Spinal cord (tissue), 10 donors: ENCODE measurements around the gene MACIR. TPM values are rescaled to one million over a fixed set of nuclear protein-coding genes. Genes with fewer than 3 reads are reported as not detected.

Experiments used
- DNase-seq, 6 donors: peaks; one replicate each; pipeline versions ENCODE4 v3.0.0 to v3.0.0-alpha.2; 2013 to 2015; ENCODE audit warnings: low spot score in 6 of 6, low read depth in 4 of 6
- H3K27ac ChIP-seq: one replicate; pipeline ENCODE4 v1.5.1; 2013; ENCODE audit warnings: low read depth, low read length, control low read depth
- H3K27me3 ChIP-seq: one replicate; pipeline ENCODE4 v1.6.1; 2013; ENCODE audit warnings: low read length; ENCODE audit not compliant: control insufficient read depth, insufficient read depth
- H3K36me3 ChIP-seq: one replicate; pipeline ENCODE4 v1.6.1; 2013; ENCODE audit warnings: low read length; ENCODE audit not compliant: control insufficient read depth, insufficient read depth
- H3K4me1 ChIP-seq: one replicate; pipeline ENCODE4 v1.6.1; 2013; ENCODE audit warnings: low read length; ENCODE audit not compliant: control insufficient read depth, insufficient read depth
- H3K4me3 ChIP-seq: one replicate; pipeline ENCODE4 v1.5.1; 2013; ENCODE audit warnings: low read depth, low read length, control low read depth
- H3K9me3 ChIP-seq: one replicate; pipeline ENCODE4 v1.6.1; 2013; ENCODE audit warnings: low read length; ENCODE audit not compliant: control insufficient read depth, insufficient read depth
- WGBS: methylation state at CpG from one replicate; pipeline ENCODE4 v1.1.5; 2013; ENCODE audit warnings: missing lambda C conversion rate; ENCODE audit not compliant: insufficient coverage; 5-methylcytosine and 5-hydroxymethylcytosine counted together
- polyA plus RNA-seq, 2 donors: library from polyadenylated mRNA; unstranded; fragments of 120-200 nt; gene quantifications; one replicate each; pipeline ENCODE4 v1.2.1, GENCODE V29; 2013; ENCODE audit not compliant: insufficient read length in 2 of 2
- total RNA-seq, 2 donors: library from RNA; depleted of rRNA in 1 of 2; stranded (reverse); fragments of 120-200 nt in 1 of 2; fragments of >200 nt in 1 of 2; gene quantifications; one replicate each; pipeline versions ENCODE4 v1.2.3 to v1.2.4, GENCODE V29; 2013 to 2014
- donor health status: healthy.

Gene MACIR
- total and polyA plus RNA-seq, 4 donors = 22.2 to 48.7 (median 37.0) TPM

DNA sequence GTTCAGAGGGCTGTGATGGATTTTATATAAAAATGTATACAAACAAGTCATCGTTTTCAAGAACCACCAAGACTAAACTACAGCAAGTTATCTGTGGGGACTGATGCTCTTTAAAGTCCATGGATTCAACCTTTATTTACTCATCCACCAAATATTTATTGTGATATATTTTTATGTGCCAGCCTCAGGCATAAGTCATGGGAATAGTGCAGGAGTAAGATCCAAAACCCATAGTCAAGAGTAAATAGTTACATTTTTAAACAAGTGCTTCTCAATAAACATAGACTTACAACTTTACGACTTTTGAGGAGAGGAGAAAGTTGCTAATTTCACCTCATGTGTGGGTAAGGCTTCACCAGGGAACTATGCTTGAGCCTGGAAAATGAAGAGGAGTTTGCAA, 24.6 kb downstream of the MACIR start:
- H3K27ac ChIP-seq = no peak overlapping the region
- WGBS = no CpG with 5 or more reads among the region's 2 CpGs

DNA sequence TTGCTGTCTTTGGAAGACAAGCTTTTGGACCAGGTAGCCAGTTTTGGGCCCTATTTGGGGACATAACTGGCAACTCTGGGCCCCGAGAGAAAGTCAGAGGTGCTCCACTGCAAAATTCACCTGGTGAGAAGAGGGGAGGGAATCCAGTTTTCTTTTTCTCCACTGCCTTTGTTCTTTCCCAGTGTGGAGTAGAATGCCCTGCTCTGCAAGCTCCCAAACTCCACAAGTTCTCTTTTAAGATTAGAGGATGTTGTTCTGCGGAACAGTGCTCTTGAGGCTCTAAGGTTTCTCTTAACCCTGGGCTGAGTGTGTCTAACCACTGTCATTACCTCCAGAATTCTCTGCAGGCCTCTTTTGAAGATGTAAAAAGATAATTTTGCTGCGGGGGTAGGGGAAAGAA, 25.3 kb downstream of the MACIR start:
- DNase-seq = no peak
- Histone ChIP-seq H3K4me1 (no peaks in the 10 kb centered on the region), H3K4me3 (no peak overlapping the region), H3K27ac (no peak overlapping the region), H3K27me3 (no peaks in the 10 kb centered on the region), H3K36me3 (no peaks in the 10 kb centered on the region), H3K9me3 (no peaks in the 10 kb centered on the region)
- WGBS = 80% methylated on average over 1 of the region's 3 CpGs

More for the DNA sequence above, 24.6 kb downstream of the MACIR start:
- Histone ChIP-seq H3K9me3 (no peaks in the 10 kb centered on the region), H3K4me3 (no peak overlapping the region), H3K4me1 (no peaks in the 10 kb centered on the region), H3K36me3 (no peaks in the 10 kb centered on the region), H3K27me3 (no peaks in the 10 kb centered on the region)
- DNase-seq = no peak

DNA sequence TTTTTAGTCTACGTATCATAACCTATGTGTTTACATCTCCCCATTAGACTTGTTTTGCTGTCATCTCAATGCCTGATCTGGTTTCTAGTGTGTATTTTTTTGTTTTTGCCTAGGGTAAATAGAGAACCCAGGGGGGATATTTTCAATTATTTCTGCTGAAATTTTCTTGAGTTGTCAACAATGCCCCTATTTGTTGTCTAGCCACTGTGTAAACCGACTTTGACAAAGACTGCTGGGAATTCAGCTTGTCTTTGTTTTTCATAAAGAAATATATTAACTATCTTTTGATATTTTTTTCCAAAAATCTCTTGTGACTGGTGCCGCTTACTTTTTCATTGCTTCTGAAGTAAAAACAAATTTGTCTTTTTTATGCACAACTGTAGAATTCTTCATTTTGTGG, 28.1 kb downstream of the MACIR start:
- Histone ChIP-seq H3K27ac (no peak overlapping the region), H3K4me3 (no peak overlapping the region), H3K9me3 (no peaks in the 10 kb centered on the region), H3K4me1 (no peaks in the 10 kb centered on the region), H3K27me3 (no peaks in the 10 kb centered on the region), H3K36me3 (no peaks in the 10 kb centered on the region)
- no CpG with 5 or more reads among the region's 3 CpGs for WGBS
- DNase-seq = no peak

DNA sequence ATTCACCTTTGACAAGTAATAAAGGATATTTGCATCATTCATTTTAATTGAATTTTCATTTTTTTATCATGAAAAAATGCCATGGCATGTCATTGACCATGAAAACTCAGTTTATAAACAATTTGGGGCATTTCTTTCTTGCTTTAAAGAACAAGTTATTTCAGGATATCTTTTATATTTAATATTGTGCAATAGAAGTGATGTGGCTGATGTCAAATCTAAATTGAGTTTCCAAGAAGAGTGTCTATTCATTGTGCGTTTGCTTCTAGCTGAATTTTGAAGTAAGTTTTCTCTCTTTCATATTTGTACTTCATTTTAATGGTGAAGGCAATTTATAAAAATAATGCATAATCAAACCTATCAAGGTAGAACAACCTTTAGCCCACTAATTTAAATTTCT, 30.5 kb downstream of the MACIR start:
- no CpG with 5 or more reads among the region's 1 CpG for WGBS
- H3K4me1 ChIP-seq = no peaks in the 10 kb centered on the region
- no peaks in the 10 kb centered on the region for H3K36me3 ChIP-seq
- H3K27ac ChIP-seq = no peak overlapping the region
- H3K27me3 ChIP-seq = no peaks in the 10 kb centered on the region
- H3K4me3 ChIP-seq = no peak overlapping the region
- H3K9me3 ChIP-seq = no peaks in the 10 kb centered on the region
- no peak for DNase-seq

DNA sequence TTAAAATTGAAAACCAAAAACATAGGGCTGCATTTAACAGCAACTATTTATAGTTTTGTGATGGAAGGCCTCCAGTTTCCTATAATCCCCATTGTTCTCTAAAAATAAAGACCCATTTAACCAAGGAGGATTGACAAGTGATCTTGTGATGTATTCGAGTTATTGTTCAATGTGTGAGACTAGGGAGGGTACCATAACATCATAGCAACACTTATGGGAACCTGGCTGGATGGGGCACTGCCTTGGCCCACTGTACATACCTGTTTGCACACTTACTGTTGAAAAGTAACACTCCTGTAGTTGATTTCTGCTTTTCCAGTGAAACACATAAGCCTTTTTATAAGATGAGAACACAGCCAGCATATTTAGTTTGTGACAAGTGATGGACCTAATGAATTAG, 32.3 kb downstream of the MACIR start:
- WGBS = no CpG with 5 or more reads among the region's 1 CpG
- no peak overlapping the region for H3K4me3 ChIP-seq
- no peaks in the 10 kb centered on the region for H3K36me3 ChIP-seq
- H3K27ac ChIP-seq = no peak overlapping the region
- no peaks in the 10 kb centered on the region for H3K4me1 ChIP-seq
- no peaks in the 10 kb centered on the region for H3K27me3 ChIP-seq
- no peaks in the 10 kb centered on the region for H3K9me3 ChIP-seq
- no peak for DNase-seq

DNA sequence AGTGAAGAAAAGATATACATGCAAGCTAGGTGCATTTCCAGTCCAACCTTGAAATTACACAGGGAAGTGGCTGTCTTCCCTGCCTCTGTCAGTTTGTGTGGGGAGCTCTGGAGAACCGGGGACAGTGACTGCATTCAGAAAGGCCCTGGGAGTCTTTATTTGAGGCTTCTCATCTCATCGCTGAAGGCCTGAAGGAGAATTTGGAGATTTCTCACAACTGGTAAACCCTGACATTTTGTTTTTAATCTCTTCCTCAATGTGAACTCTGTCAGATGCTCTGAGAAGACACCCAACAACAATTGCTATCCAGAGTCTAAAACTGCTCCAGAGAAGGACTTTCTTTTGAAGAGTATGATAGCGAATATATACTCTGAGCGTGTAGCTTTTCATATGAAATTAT, 33.0 kb downstream of the MACIR start:
- Histone ChIP-seq H3K9me3 (no peaks in the 10 kb centered on the region), H3K27me3 (no peaks in the 10 kb centered on the region), H3K4me1 (no peaks in the 10 kb centered on the region), H3K4me3 (no peak overlapping the region), H3K36me3 (no peaks in the 10 kb centered on the region), H3K27ac (no peak overlapping the region)
- DNase-seq = no peak
- 80% methylated on average over 4 of the region's 4 CpGs for WGBS

DNA sequence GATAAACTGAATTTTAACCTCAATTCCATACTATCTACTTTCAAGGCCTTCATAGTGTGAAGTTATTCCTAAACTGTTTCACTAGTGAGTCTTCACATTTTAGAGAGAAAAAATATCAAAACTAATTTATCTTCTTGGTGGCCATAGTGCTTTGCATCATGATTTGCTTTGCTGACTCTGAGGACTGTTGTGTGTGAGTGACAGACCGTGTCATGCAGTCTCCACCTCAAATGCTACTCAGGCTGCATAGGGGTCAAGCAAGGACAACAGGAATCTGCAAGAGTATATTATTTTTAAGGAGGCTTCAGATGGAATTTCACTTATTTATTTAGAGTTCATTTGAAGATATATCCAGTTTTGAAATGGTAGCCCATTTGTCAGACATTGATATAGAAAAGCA, 34.5 kb downstream of the MACIR start:
- H3K27ac ChIP-seq = no peak overlapping the region
- H3K9me3 ChIP-seq = no peaks in the 10 kb centered on the region
- DNase-seq = no peak
- WGBS = 100% methylated on average over 1 of the region's 1 CpG
- H3K4me3 ChIP-seq = no peak overlapping the region
- H3K27me3 ChIP-seq = no peaks in the 10 kb centered on the region
- H3K36me3 ChIP-seq = no peaks in the 10 kb centered on the region
- no peaks in the 10 kb centered on the region for H3K4me1 ChIP-seq

DNA sequence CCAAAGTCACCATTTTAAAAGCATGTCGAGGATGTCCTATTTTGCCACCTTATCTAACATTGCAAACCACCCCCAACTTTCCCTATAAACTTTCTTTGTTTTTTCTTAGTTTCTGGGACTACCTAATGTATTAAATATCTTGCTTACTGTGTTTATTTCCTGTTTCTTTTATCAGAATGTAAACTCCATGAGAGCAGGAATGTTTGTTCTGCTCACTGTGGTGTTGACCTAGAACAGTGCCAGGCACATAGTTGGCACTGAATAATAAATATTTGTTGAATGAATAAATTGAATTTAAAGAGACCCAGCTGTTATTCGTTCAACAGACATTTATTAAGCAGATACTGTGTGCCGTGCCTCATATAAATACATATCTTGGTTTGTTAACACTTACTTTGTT, 35.2 kb downstream of the MACIR start:
- Histone ChIP-seq H3K27me3 (no peaks in the 10 kb centered on the region), H3K36me3 (no peaks in the 10 kb centered on the region), H3K4me3 (no peak overlapping the region), H3K27ac (no peak overlapping the region), H3K9me3 (no peaks in the 10 kb centered on the region), H3K4me1 (no peaks in the 10 kb centered on the region)
- no peak for DNase-seq
- WGBS = no CpG with 5 or more reads among the region's 3 CpGs

DNA sequence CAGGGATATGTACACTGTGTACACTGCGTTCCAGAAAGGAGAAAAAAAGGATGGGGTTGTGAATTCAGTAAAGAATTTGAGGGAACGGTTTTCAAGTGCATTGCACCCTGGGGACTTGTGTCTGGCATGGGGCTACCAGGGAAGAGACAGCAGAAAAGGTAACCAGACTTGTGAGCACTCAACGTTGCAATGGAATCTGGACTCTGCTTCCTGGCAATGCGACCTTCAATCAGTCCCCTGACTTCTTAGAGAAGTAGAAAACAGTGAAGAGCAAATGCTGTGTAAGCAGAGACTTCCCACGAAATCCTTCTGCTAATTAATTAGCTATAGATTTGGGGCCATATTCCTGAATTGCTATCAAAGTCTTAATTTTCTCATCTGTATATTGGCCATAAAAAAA, 36.3 kb downstream of the MACIR start:
- H3K27ac ChIP-seq = no peak overlapping the region

DNA sequence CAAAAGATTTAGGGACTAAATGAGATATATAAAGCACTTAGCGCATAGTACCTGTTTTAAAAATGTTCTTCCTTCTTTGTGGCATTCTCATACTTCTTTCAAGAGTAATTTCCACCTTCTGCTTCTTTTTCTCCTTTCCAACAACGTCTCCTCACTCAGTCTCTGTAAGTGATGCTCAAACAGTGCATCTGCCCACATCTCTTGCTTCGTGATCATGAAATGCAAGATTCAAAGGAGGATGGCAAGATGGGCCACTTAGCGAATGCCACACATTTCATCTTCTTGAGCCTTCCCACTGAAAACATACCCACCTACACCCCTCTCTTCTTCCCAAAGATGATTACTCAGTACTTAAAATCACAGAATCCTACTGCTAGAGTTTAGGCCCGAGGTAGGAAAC, 36.9 kb downstream of the MACIR start:
- no peaks in the 10 kb centered on the region for H3K36me3 ChIP-seq
- no peaks in the 10 kb centered on the region for H3K4me1 ChIP-seq
- H3K9me3 ChIP-seq = no peaks in the 10 kb centered on the region
- 89% methylated on average over 3 of the region's 5 CpGs for WGBS
- no peak overlapping the region for H3K4me3 ChIP-seq
- no peak for DNase-seq
- H3K27me3 ChIP-seq = no peaks in the 10 kb centered on the region
- no peak overlapping the region for H3K27ac ChIP-seq

More for the DNA sequence above, 36.3 kb downstream of the MACIR start:
- Histone ChIP-seq H3K9me3 (no peaks in the 10 kb centered on the region), H3K36me3 (no peaks in the 10 kb centered on the region), H3K4me1 (no peaks in the 10 kb centered on the region), H3K4me3 (no peak overlapping the region), H3K27me3 (no peaks in the 10 kb centered on the region)
- 66% methylated on average over 3 of the region's 5 CpGs for WGBS
- DNase-seq = peak in 1 of 6 donors; percentile 32
